Testis (tissue), 3 donors: ENCODE results near the gene TNRC18. TPM values are rescaled to one million over a fixed set of nuclear protein-coding genes. Genes with fewer than 3 reads are reported as not detected.

ENCODE experiments used
- DNase-seq: peaks from one replicate; pipeline ENCODE4 v3.0.0-alpha.2; 2019
- H3K27ac ChIP-seq, 2 donors: fragments of 200-600 bp; sonication (generic); one replicate each; pipeline ENCODE4 v1.5.1; 2019
- H3K27me3 ChIP-seq: fragments of 200-600 bp; sonication (generic); one replicate; pipeline ENCODE4 v1.5.1; 2019
- H3K36me3 ChIP-seq: fragments of 200-600 bp; sonication (generic); one replicate; pipeline ENCODE4 v1.5.1; 2017; ENCODE audit warnings: low read depth; ENCODE audit errors: missing control alignments
- H3K4me1 ChIP-seq: fragments of 200-600 bp; sonication (generic); one replicate; pipeline ENCODE4 v1.5.1; 2019
- H3K4me3 ChIP-seq, 2 donors: fragments of 200-600 bp; sonication (generic); one replicate each; pipeline ENCODE4 v1.5.1; 2017 to 2019
- H3K9me3 ChIP-seq: fragments of 200-600 bp; sonication (generic); one replicate; pipeline ENCODE4 v1.5.1; 2017
- POLR2A ChIP-seq: fragments of 450-650 bp; IDR thresholded peaks from one replicate; pipeline ENCODE4 v1.6.1; 2017; ENCODE audit warnings: antibody characterized with exemption, mild to moderate bottlenecking, moderate library complexity
- WGBS, 2 donors: methylation state at CpG; one replicate each; pipeline ENCODE4 v1.1.5; 2018; 5-methylcytosine and 5-hydroxymethylcytosine counted together
- intact Hi-C: fragments of 100-400 bp; cut with DNase I; formaldehyde crosslinking; loops from one replicate; pipeline ENCODE4 v1.15.1; 2023; ENCODE audit warnings: low total_unique reads
- polyA plus RNA-seq: library from polyadenylated mRNA; stranded (reverse); fragments of 350-450 nt; fragmentation: Illumina TruSeq; extraction: RNeasy Lipid Tissue Mini Kit (QIAGEN cat#74804); gene quantifications from one replicate; pipeline ENCODE4 v1.2.3, GENCODE V29; 2014; ENCODE audit warnings: low read depth, low replicate concordance; ENCODE audit not compliant: insufficient read depth
- total RNA-seq, 2 donors: library from RNA; depleted of rRNA; stranded (reverse); fragments of >200 nt; gene quantifications; one replicate each; pipeline ENCODE4 v1.2.3, GENCODE V29; 2016
- TF ChIP-seq, protein P1 (sequence below), 3 experiments: fragments of 450-650 bp in 2 of 3; fragments of 200-600 bp in 1 of 3; sonication (generic) in 1 of 3; IDR thresholded peaks; one replicate each; pipeline ENCODE4 v1.5.1; 2016 to 2019; ENCODE audit warnings: antibody characterized with exemption in 3 of 3, mild to moderate bottlenecking in 2 of 3, moderate library complexity in 1 of 3

TNRC18 gene
- total and polyA plus RNA-seq, 3 donors from 2014 or later = 56.2 to 128 (median 117) TPM

DNA sequence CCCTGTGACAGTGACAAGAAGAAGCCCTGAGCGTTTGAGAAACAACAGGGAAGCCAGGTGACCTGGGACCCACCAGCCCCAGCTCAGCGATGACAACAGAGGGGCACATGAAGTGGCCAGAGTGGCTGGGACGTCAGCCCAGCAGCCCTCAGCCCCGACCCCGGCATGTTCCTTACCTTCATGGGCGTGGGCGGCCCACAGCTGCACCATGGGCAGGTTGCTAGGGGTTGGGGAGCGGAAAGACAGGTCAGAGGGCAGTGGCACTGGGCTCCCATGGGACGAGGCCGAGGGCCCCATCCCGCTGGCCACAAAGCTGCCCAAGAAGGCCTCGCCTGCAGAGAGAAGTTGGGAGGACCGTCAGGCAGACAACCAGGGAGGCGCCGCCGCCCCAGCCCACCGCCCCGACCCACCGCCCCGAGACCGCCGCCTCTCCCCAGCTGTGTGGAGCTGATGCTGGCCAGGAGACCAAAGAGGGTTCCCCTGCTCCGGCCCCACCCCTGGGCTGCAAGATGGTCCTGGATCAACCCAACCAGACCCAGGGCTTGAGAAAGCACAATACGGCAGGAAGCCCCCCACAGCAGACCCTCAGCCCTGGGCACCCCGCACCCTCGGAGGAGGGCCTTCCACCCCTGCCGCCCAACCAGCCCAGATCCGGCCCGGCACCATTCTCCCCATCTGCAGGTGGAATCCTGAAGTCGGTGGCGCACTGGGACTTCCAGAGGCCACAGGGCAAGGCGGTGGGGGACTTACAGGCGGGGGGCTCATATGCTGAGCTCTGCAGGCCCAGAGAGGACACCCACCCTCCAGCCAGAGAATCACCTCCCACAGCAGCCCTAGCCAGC, 29.1 kb downstream of the TNRC18 start:
- no peak overlapping the region for H3K4me3 ChIP-seq
- no peaks in the 10 kb centered on the region for H3K27me3 ChIP-seq
- H3K36me3 ChIP-seq = no peaks in the 10 kb centered on the region
- TF ChIP-seq POLR2A = no peak
- TF ChIP-seq, protein P1, sequence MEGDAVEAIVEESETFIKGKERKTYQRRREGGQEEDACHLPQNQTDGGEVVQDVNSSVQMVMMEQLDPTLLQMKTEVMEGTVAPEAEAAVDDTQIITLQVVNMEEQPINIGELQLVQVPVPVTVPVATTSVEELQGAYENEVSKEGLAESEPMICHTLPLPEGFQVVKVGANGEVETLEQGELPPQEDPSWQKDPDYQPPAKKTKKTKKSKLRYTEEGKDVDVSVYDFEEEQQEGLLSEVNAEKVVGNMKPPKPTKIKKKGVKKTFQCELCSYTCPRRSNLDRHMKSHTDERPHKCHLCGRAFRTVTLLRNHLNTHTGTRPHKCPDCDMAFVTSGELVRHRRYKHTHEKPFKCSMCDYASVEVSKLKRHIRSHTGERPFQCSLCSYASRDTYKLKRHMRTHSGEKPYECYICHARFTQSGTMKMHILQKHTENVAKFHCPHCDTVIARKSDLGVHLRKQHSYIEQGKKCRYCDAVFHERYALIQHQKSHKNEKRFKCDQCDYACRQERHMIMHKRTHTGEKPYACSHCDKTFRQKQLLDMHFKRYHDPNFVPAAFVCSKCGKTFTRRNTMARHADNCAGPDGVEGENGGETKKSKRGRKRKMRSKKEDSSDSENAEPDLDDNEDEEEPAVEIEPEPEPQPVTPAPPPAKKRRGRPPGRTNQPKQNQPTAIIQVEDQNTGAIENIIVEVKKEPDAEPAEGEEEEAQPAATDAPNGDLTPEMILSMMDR (IDR thresholded peaks at IDR 0.05) = no peak
- DNase-seq = no peak
- WGBS, 2 donors = 85 to 86% methylated on average over 17 to 23 of the region's 33 CpGs
- H3K4me1 ChIP-seq = no peaks in the 10 kb centered on the region
- no peak overlapping the region for H3K27ac ChIP-seq
- H3K9me3 ChIP-seq = no peaks in the 10 kb centered on the region
- intact Hi-C loops = no loop called here

DNA sequence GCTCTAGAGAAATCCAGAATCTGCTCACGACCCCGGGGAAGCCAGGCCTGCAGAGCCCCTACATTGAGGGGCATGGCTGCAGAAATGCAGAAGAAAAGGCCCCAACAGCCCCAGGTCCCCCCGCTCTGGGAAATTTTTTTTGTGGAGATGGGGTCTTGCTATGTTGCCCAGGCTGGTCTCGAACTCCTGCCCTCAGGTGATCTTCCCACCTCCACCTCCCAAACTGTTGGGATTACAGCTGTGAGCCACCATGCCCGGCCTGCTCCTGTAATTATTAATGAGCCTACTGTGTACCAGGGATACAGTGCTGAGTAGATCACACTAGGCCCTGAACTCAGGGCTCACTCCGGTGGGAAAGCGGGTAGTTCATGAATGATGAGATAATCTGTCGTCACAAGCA, 29.9 kb downstream of the TNRC18 start:
- Histone ChIP-seq H3K27me3 (no peaks in the 10 kb centered on the region), H3K4me3 (no peak overlapping the region), H3K9me3 (no peaks in the 10 kb centered on the region), H3K36me3 (no peaks in the 10 kb centered on the region), H3K4me1 (no peaks in the 10 kb centered on the region), H3K27ac (no peak overlapping the region)
- 85 to 88% methylated on average over 8 of the region's 8 CpGs for WGBS, 2 donors
- DNase-seq = no peak
- TF ChIP-seq POLR2A = no peak
- TF ChIP-seq, protein P1 (IDR thresholded peaks at IDR 0.05) = no peak
- intact Hi-C loops = no loop called here

DNA sequence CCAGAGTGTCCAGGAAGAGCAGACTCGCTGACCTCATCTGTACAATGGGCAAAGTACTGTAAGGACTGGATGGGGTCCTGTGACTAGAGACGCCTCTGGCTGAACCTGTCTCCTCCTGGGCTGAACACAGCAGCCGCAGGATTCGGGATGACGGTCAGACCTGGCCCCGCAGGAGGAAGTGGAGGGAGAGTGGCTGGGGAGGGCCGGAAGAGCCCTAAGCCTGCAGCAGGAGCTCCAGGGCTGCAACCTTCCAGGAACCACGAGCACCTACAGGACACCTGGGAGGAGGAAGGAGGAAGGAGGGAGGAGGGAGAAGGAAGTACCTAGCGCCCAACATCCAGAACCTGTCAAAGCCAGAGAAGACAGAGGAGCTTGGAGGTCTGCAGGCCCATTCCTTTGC, 30.3 kb downstream of the TNRC18 start:
- no peaks in the 10 kb centered on the region for H3K36me3 ChIP-seq
- TF ChIP-seq, protein P1 (IDR thresholded peaks at IDR 0.05) = no peak
- no peak for TF ChIP-seq POLR2A
- H3K27ac ChIP-seq = no peak overlapping the region
- 83 to 86% methylated on average over 7 to 9 of the region's 9 CpGs for WGBS, 2 donors
- no peaks in the 10 kb centered on the region for H3K4me1 ChIP-seq
- no peak overlapping the region for H3K4me3 ChIP-seq
- DNase-seq = no peak
- H3K9me3 ChIP-seq = no peaks in the 10 kb centered on the region
- intact Hi-C loops = no loop called here
- H3K27me3 ChIP-seq = no peaks in the 10 kb centered on the region

DNA sequence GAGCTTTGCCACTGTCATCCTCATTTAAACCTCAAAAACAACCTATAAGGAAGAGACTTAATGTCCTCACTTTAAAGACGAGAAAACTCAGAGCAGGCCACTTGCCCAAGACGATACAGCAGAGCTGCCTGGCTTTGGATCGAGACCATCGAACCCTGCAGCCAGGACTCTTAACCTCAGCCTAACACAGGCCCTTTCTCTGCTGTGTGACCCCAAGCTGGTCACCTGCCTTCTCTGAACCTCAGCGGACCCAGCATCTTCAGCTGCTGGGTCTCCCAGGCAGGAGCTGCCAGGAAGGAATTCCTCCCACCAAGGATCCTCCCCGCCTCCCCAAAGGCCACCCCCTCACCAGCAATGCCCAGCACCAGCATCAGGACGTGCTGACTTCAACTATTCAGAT, 32.7 kb downstream of the TNRC18 start:
- no peak for TF ChIP-seq POLR2A
- TF ChIP-seq, protein P1 (IDR thresholded peaks at IDR 0.05) = no peak
- intact Hi-C loops = no loop called here
- Histone ChIP-seq H3K36me3 (no peaks in the 10 kb centered on the region), H3K27me3 (no peaks in the 10 kb centered on the region), H3K4me1 (no peaks in the 10 kb centered on the region), H3K4me3 (no peak overlapping the region), H3K27ac (no peak overlapping the region), H3K9me3 (no peaks in the 10 kb centered on the region)
- WGBS, 2 donors = 72 to 73% methylated on average over 7 of the region's 7 CpGs
- DNase-seq = no peak
